B cell (primary cell): ENCODE measurements around the gene C1orf105. TPM values are rescaled to one million over a fixed set of nuclear protein-coding genes. Genes with fewer than 3 reads are reported as not detected.

Source experiments
- ATAC-seq: fragments of 200-7000 bp; cut with Tn5 transposase; one replicate; pipeline ENCODE4 v1.10.0; 2021; ENCODE audit warnings: low read depth, mild to moderate bottlenecking, moderate number of reproducible peaks, moderate library complexity
- CTCF ChIA-PET: fragments of 350-600 bp; sonication (Branson Sonifier 250); formaldehyde crosslinking; loops from one replicate; lab custom pipeline; 2021; ENCODE audit warnings: antibody characterized with exemption, inconsistent platforms; lab: Charles Lee
- POLR2A ChIA-PET: fragments of 350-600 bp; sonication (Branson Sonifier 250); formaldehyde crosslinking; loops from one replicate; lab custom pipeline; 2021; ENCODE audit warnings: antibody characterized with exemption; lab: Charles Lee
- DNase-seq: peaks from one replicate; pipeline ENCODE4 v3.0.0; 2013
- H2AFZ ChIP-seq: 2 replicates; pipeline ENCODE4 v1.6.1; 2012; ENCODE audit warnings: mild to moderate bottlenecking, low read depth, low read length; ENCODE audit not compliant: insufficient read depth, poor library complexity, severe bottlenecking
- H3K27ac ChIP-seq, 2 donors: 1 replicate in 1 of 2; 2 replicates in 1 of 2; pipeline ENCODE4 v1.5.1; 2012 to 2013; ENCODE audit warnings: low read length in 2 of 2, mild to moderate bottlenecking in 2 of 2, moderate library complexity in 1 of 2
- H3K27me3 ChIP-seq, 4 experiments: fragments of 200-600 bp in 1 of 4; sonication (generic) in 1 of 4; replicated peaks in 1 of 4; 1 replicate in 2 of 4; 2 replicates in 2 of 4; pipeline versions ENCODE4 v1.6.1 to v1.7.0; 2013 to 2016; ENCODE audit warnings: low read length in 3 of 4, mild to moderate bottlenecking in 2 of 4, mixed read lengths in 1 of 4, moderate library complexity in 1 of 4; ENCODE audit not compliant: insufficient read depth in 4 of 4, control insufficient read depth in 3 of 4; ENCODE audit errors: control extremely low read depth in 1 of 4
- H3K36me3 ChIP-seq, 2 experiments: replicated peaks in 1 of 2; 1 replicate in 1 of 2; 2 replicates in 1 of 2; pipeline versions ENCODE4 v1.6.1 to v1.7.1; 2013; ENCODE audit warnings: low read length in 1 of 2; ENCODE audit not compliant: insufficient read depth in 2 of 2, control insufficient read depth in 1 of 2; ENCODE audit errors: control extremely low read depth in 1 of 2, extremely low read depth in 1 of 2
- H3K4me1 ChIP-seq, 2 donors: fragments of 200-600 bp in 1 of 2; sonication (generic) in 1 of 2; 1 replicate in 1 of 2; 2 replicates in 1 of 2; pipeline versions ENCODE4 v1.5.1 to v1.6.1; 2013 to 2017; ENCODE audit warnings: low read length in 2 of 2; ENCODE audit not compliant: control insufficient read depth in 2 of 2, insufficient read depth in 2 of 2
- H3K4me2 ChIP-seq: replicated peaks from 2 replicates; pipeline ENCODE3; 2012; ENCODE audit warnings: mild to moderate bottlenecking, low read depth, low read length; ENCODE audit not compliant: poor library complexity, severe bottlenecking
- H3K4me3 ChIP-seq, 5 experiments: fragments of 200-600 bp in 1 of 5; sonication (generic) in 1 of 5; 1 replicate in 3 of 5; 2 replicates in 2 of 5; pipeline versions ENCODE4 v1.5.1 to v1.7.0; 2011 to 2016; ENCODE audit warnings: low read length in 4 of 5, mild to moderate bottlenecking in 4 of 5, low read depth in 2 of 5, control low read depth in 1 of 5, moderate library complexity in 1 of 5; ENCODE audit not compliant: insufficient read depth in 1 of 5; ENCODE audit errors: control extremely low read depth in 1 of 5, extremely low read depth in 1 of 5
- H3K79me2 ChIP-seq: fragments of 200-600 bp; sonication (generic); one replicate; pipeline ENCODE4 v1.6.0; 2016; ENCODE audit warnings: low read length; ENCODE audit not compliant: control insufficient read depth, insufficient read depth
- H3K9ac ChIP-seq: fragments of 200-600 bp; sonication (generic); 2 replicates; pipeline ENCODE4 v1.6.1; 2017; ENCODE audit warnings: mild to moderate bottlenecking, low read length, moderate library complexity
- H3K9me3 ChIP-seq, 3 donors: one replicate each; pipeline versions ENCODE4 v1.6.1 to v1.7.1; 2013; ENCODE audit warnings: low read length in 2 of 3; ENCODE audit not compliant: control insufficient read depth in 2 of 3, insufficient read depth in 1 of 3; ENCODE audit errors: control extremely low read depth in 1 of 3
- H4K20me1 ChIP-seq: 2 replicates; pipeline ENCODE4 v1.6.0; 2012; ENCODE audit warnings: mild to moderate bottlenecking, low read length; ENCODE audit not compliant: insufficient read depth, control insufficient read depth, poor library complexity, severe bottlenecking
- H3K27ac Mint-ChIP-seq: one replicate; pipeline ENCODE4 v1.8.0; 2021; ENCODE audit warnings: mixed read lengths
- H3K27me3 Mint-ChIP-seq: one replicate; pipeline ENCODE4 v1.8.0; 2021; ENCODE audit warnings: mixed read lengths
- H3K4me1 Mint-ChIP-seq: one replicate; pipeline ENCODE4 v1.8.0; 2021; ENCODE audit warnings: mixed read lengths
- H3K4me3 Mint-ChIP-seq: one replicate; pipeline ENCODE4 v1.8.0; 2021; ENCODE audit warnings: mixed read lengths
- H3K9me3 Mint-ChIP-seq: one replicate; pipeline ENCODE4 v1.8.0; 2022; ENCODE audit warnings: mixed read lengths; ENCODE audit not compliant: insufficient read depth
- CTCF ChIP-seq: fragments of 200-600 bp; IDR thresholded peaks from one replicate; pipeline ENCODE4 v1.8.0; 2022; ENCODE audit warnings: antibody characterized with exemption, mild to moderate bottlenecking
- EZH2 ChIP-seq: IDR thresholded peaks from 2 replicates; pipeline ENCODE4 v1.6.1; 2012; ENCODE audit warnings: borderline replicate concordance, low read depth, mild to moderate bottlenecking, moderate library complexity, low read length; ENCODE audit not compliant: insufficient read depth, poor library complexity, severe bottlenecking
- WGBS: methylation state at CpG from one replicate; pipeline ENCODE4 v1.1.5; 2013; ENCODE audit warnings: missing lambda C conversion rate; ENCODE audit not compliant: insufficient coverage; 5-methylcytosine and 5-hydroxymethylcytosine counted together
- intact Hi-C: fragments of 100-400 bp; cut with micrococcal nuclease; formaldehyde crosslinking; loops from one replicate; pipeline ENCODE4 v1.10.0; 2022
- polyA plus RNA-seq: library from polyadenylated mRNA; depleted of rRNA; stranded (reverse); fragments of >200 nt; gene quantifications from 2 replicates; pipeline ENCODE4 v1.2.3, GENCODE V29; 2012
- total RNA-seq, 2 donors: library from RNA; stranded (reverse); fragments of 120-200 nt in 1 of 2; gene quantifications; 1 replicate in 1 of 2; 2 replicates in 1 of 2; pipeline versions ENCODE4 v1.2.3 to v1.2.4, GENCODE V29; 2013 to 2022

Gene C1orf105
- total and polyA plus RNA-seq, 2 donors (not counting 1 experiment from before 2014, with no cell fraction given), result not detected

DNA sequence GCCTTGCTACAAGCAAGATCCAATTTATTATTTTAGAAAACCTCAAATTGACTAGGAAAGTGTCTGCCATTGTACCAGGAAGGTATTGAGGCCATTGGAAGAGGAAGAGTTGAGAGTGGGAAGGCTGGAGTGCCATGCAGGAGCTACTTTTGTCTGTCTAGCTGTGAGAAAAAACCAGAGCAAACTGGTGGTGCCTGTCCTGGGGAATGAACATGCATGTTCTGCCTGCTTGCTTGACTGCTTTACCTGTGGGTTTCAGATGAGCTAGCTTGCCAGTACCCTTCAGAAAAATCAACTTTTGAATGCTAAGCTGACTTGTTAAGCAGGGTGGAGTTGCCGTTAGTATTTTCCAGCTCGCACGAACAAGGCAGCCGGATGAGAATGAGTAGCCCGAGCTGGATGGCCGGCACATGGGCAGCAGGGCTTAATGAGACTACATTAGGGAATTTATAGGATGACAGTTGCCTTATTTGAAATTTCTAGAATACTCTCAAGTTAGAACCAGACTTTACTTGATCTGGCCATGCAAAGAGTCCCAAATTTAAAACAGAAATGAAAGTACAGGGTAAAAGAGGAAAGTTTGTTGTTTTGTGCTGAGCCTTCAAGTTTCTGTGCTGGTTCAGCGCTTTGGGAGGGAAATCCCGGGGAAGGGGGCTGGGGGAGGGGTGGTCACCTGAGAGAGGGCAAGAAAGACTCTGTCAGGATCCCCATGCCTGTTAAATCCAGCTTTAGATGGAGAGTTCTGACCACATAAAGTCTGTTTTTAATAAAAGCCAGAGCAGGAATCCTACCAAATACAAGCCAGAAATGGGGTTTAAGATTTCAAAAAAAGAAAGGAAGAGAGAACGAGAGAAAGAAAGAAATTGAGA is 29.6 kb upstream of the C1orf105 start:
- TF ChIP-seq CTCF, result no peak
- TF ChIP-seq EZH2, result no peak
- DNase-seq (peak; percentile 82), ATAC-seq (peak; percentile 58)
- 11% methylated on average over 6 of the region's 9 CpGs for WGBS
- peaks cover 62% of the 10 kb centered on the region for H3K4me1 Mint-ChIP-seq
- no peaks in the 10 kb centered on the region for H3K36me3 ChIP-seq
- H4K20me1 ChIP-seq, result no peaks in the 10 kb centered on the region
- H2AFZ ChIP-seq, result peak overlapping the region; percentile 56
- peak overlapping the region in 4 of 5 experiments; percentile 43 to 77 (median 62) for H3K4me3 ChIP-seq
- ChIA-PET POLR2A (interaction anchor here (0.8 to 4.5 kb wide), 6 partner anchors 9 to 206 kb away, joined by 4 to 26 read pairs (median 8); no protein-coding TSS in a partner anchor), CTCF (interaction anchor here (0.8 to 3.4 kb wide), 10 partner anchors 8 to 389 kb away, joined by 3 to 21 read pairs (median 8); no protein-coding TSS in a partner anchor)
- peak overlapping the region; percentile 99 for H3K27ac Mint-ChIP-seq
- intact Hi-C loops, result loop anchor here (1.0 to 2.0 kb wide), 2 partner anchors 10 to 48 kb away; no protein-coding TSS in a partner anchor
- peaks cover 58 to 65% of the 10 kb centered on the region in 2 donors for H3K4me1 ChIP-seq
- peak overlapping the region; percentile 69 for H3K9ac ChIP-seq
- peak overlapping the region; percentile 97 to 98 for H3K27ac ChIP-seq
- H3K27me3 Mint-ChIP-seq, result no peaks in the 10 kb centered on the region
- H3K9me3 ChIP-seq, result no peaks in the 10 kb centered on the region
- H3K4me3 Mint-ChIP-seq, result peak overlapping the region; percentile 94
- H3K9me3 Mint-ChIP-seq, result no peaks in the 10 kb centered on the region
- H3K4me2 ChIP-seq, result peak overlapping the region; percentile 76
- no peaks in the 10 kb centered on the region for H3K79me2 ChIP-seq
- no peaks in the 10 kb centered on the region for H3K27me3 ChIP-seq
